HG03571 (cell line): ENCODE data around the gene TEX53.

Experiments used
- ATAC-seq: cut with Tn5 transposase; IDR thresholded peaks from one replicate; pipeline ENCODE4 v1.9.1; 2021; ENCODE audit not compliant: unreplicated experiment

The TEX53 gene

GRCh38 chr9:114641967-114642366, 15.6 kb downstream of the TEX53 start:
- no peak for ATAC-seq

GRCh38 chr9:114638404-114638803, 19.2 kb downstream of the TEX53 start:
- no peak for ATAC-seq

GRCh38 chr9:114634387-114634786, 23.2 kb downstream of the TEX53 start:
- ATAC-seq: no peak

- ATAC-seq: no peak
Measured at GRCh38 chr9:114633438-114634089, 24.0 kb downstream of the TEX53 start.

- no peak for ATAC-seq
Measured at GRCh38 chr9:114631166-114631565, 26.4 kb downstream of the TEX53 start.

GRCh38 chr9:114629563-114630090, 28.0 kb downstream of the TEX53 start:
- ATAC-seq: no peak

- ATAC-seq: no peak
Measured at GRCh38 chr9:114627553-114627952, 30.1 kb downstream of the TEX53 start.

GRCh38 chr9:114626415-114627020, 31.1 kb downstream of the TEX53 start:
- no peak for ATAC-seq

- no peak for ATAC-seq
Measured at GRCh38 chr9:114624677-114625076, 32.9 kb downstream of the TEX53 start.

- no peak for ATAC-seq
Measured at GRCh38 chr9:114621975-114622609, 35.5 kb downstream of the TEX53 start.

GRCh38 chr9:114621561-114621960, 36.0 kb downstream of the TEX53 start:
- no peak for ATAC-seq

GRCh38 chr9:114619191-114619761, 38.3 kb downstream of the TEX53 start:
- ATAC-seq: no peak

- peak; percentile 76 for ATAC-seq
Measured at GRCh38 chr9:114616684-114617520, 40.7 kb downstream of the TEX53 start.

- no peak for ATAC-seq
Measured at GRCh38 chr9:114614373-114614772, 43.2 kb downstream of the TEX53 start.

GRCh38 chr9:114613919-114614318, 43.7 kb downstream of the TEX53 start:
- ATAC-seq: no peak

GRCh38 chr9:114613087-114613486, 44.5 kb downstream of the TEX53 start:
- ATAC-seq: no peak

GRCh38 chr9:114612272-114612923, 45.2 kb downstream of the TEX53 start:
- no peak for ATAC-seq

GRCh38 chr9:114611516-114612271, 45.9 kb downstream of the TEX53 start:
- ATAC-seq: peak; percentile 33

GRCh38 chr9:114608525-114608796, 49.1 kb downstream of the TEX53 start:
- no peak for ATAC-seq
